ENCODE results near the gene DENND1B.

- TF ChIP-seq SALL2 (tag by site-specific recombination; IDR thresholded peaks at IDR 0.05; ENCODE audit: borderline replicate concordance): no peak
- no peak for TF ChIP-seq REST (tag by site-specific recombination; IDR thresholded peaks at IDR 0.05)
- TF ChIP-seq CTCF (tag by site-specific recombination; IDR thresholded peaks at IDR 0.05): no peak
- TF ChIP-seq YY1 (tag by site-specific recombination; IDR thresholded peaks at IDR 0.05): no peak
- TF ChIP-seq BCL11A (tag by site-specific recombination; IDR thresholded peaks at IDR 0.05; ENCODE audit: low read depth): no peak
- no peak for TF ChIP-seq ZNF76 (tag by site-specific recombination; IDR thresholded peaks at IDR 0.05; ENCODE audit: borderline replicate concordance, low read depth)
- TF ChIP-seq SETDB1 (IDR thresholded peaks at IDR 0.05; ENCODE audit: insufficient read length, low read length): no peak
- no peak for TF ChIP-seq KLF9 (tag by site-specific recombination; IDR thresholded peaks at IDR 0.05; ENCODE audit: low read depth)
- TF ChIP-seq ZNF292 (tag by site-specific recombination; IDR thresholded peaks at IDR 0.05; ENCODE audit: borderline replicate concordance, low read depth): no peak
- no peak for TF ChIP-seq ZBTB49 (tag by site-specific recombination; IDR thresholded peaks at IDR 0.05; ENCODE audit: low read depth)
- no peak for TF ChIP-seq ZNF692 (tag by site-specific recombination; IDR thresholded peaks at IDR 0.05)
- no peak for TF ChIP-seq ZNF596 (tag by site-specific recombination; IDR thresholded peaks at IDR 0.05)
Measured at GRCh38 chr1:197672347-197672746, 102.9 kb downstream of the DENND1B start.
